Activated CD4-positive, alpha-beta memory T cell treated with anti-CD3 and anti-CD28 coated beads, Interleukin-2, amount 10 ng/mL, durations not matched to agents 7 days and 5 days (primary cell): ENCODE results near the gene PHF12. TPM values are rescaled to one million over a fixed set of nuclear protein-coding genes. Genes with fewer than 3 reads are reported as not detected.

Experiments
- CTCF ChIA-PET: fragments of 350-600 bp; sonication (Branson Sonifier 250); formaldehyde crosslinking; loops from one replicate; lab custom pipeline; 2021; ENCODE audit warnings: antibody characterized with exemption, inconsistent platforms; lab: Charles Lee
- POLR2A ChIA-PET: fragments of 350-600 bp; sonication (Branson Sonifier 250); formaldehyde crosslinking; loops from one replicate; lab custom pipeline; 2021; ENCODE audit warnings: antibody characterized with exemption; lab: Charles Lee
- DNase-seq: peaks from one replicate; pipeline ENCODE4 v3.0.0-alpha.2; 2020
- H3K27ac Mint-ChIP-seq: one replicate; pipeline ENCODE4 v1.8.0; 2021; ENCODE audit warnings: mild to moderate bottlenecking, mixed read lengths
- H3K27me3 Mint-ChIP-seq: one replicate; pipeline ENCODE4 v1.8.0; 2021; ENCODE audit warnings: mixed read lengths
- H3K36me3 Mint-ChIP-seq: one replicate; pipeline ENCODE4 v1.8.0; 2021; ENCODE audit warnings: low read depth, mixed read lengths
- H3K4me1 Mint-ChIP-seq: one replicate; pipeline ENCODE4 v1.8.0; 2021; ENCODE audit warnings: mixed read lengths
- H3K4me3 Mint-ChIP-seq: one replicate; pipeline ENCODE4 v1.8.0; 2021; ENCODE audit warnings: mild to moderate bottlenecking, mixed read lengths
- H3K9me3 Mint-ChIP-seq: one replicate; pipeline ENCODE4 v1.8.0; 2021; ENCODE audit warnings: mixed read lengths
- total RNA-seq, 2 experiments: library from RNA; stranded (reverse); gene quantifications; one replicate each; pipeline ENCODE4 v1.2.3, GENCODE V29; 2021

PHF12 gene
- total RNA-seq, 2 experiments from 2014 or later, result 75.6 to 78.8 TPM

GRCh38 chr17:28949185-28950016 lies 1.9 kb downstream of the PHF12 start:
- POLR2A ChIA-PET, result interaction anchor here (0.7 to 7.2 kb wide), 29 partner anchors 8 to 618 kb away, joined by 3 to 90 read pairs (median 5); partner anchors contain the start of genes ABHD15, BLTP2, DHRS13 and FAM222B
- Mint-ChIP-seq H3K36me3 (peaks cover 50% of the 10 kb centered on the region), H3K27ac (peak overlapping the region; percentile 94), H3K4me3 (peak overlapping the region; percentile 94), H3K9me3 (no peaks in the 10 kb centered on the region), H3K27me3 (no peaks in the 10 kb centered on the region), H3K4me1 (peaks cover 42% of the 10 kb centered on the region)
- CTCF ChIA-PET, result interaction anchor here (0.6 to 6.6 kb wide), 14 partner anchors 16 to 1414 kb away, joined by 3 to 93 read pairs (median 4); partner anchors contain the start of genes DHRS13, FLOT2, NEK8 and SDF2
- peak; percentile 62 for DNase-seq

GRCh38 chr17:28948873-28949184 lies 2.5 kb downstream of the PHF12 start:
- peaks cover 47% of the 10 kb centered on the region for H3K4me1 Mint-ChIP-seq
- ChIA-PET POLR2A (interaction anchor here (0.9 to 7.2 kb wide), 19 partner anchors 8 to 377 kb away, joined by 3 to 90 read pairs (median 8); partner anchors contain the start of genes DHRS13, FLOT2, NEK8 and NUFIP2), CTCF (interaction anchor here (0.9 to 6.6 kb wide), 9 partner anchors 11 to 666 kb away, joined by 3 to 93 read pairs (median 4); partner anchors contain the start of genes NEK8 and TLCD1)
- H3K9me3 Mint-ChIP-seq, result no peaks in the 10 kb centered on the region
- no peaks in the 10 kb centered on the region for H3K27me3 Mint-ChIP-seq
- H3K27ac Mint-ChIP-seq, result peak overlapping the region; percentile 94
- H3K36me3 Mint-ChIP-seq, result peaks cover 56% of the 10 kb centered on the region
- H3K4me3 Mint-ChIP-seq, result peak overlapping the region; percentile 94
- DNase-seq, result no peak

- Mint-ChIP-seq H3K27me3 (no peaks in the 10 kb centered on the region), H3K27ac (peak overlapping the region; percentile 94), H3K4me1 (peaks cover 51% of the 10 kb centered on the region), H3K9me3 (no peaks in the 10 kb centered on the region), H3K36me3 (peaks cover 61% of the 10 kb centered on the region), H3K4me3 (peak overlapping the region; percentile 94)
- DNase-seq, result no peak
- CTCF ChIA-PET, result interaction anchor here (0.9 to 6.6 kb wide), 7 partner anchors 10 to 229 kb away, joined by 3 to 93 read pairs (median 4); partner anchors contain the start of genes NEK8, RPL23A and TLCD1
- POLR2A ChIA-PET, result interaction anchor here (0.9 to 7.2 kb wide), 9 partner anchors 8 to 237 kb away, joined by 3 to 90 read pairs (median 7); partner anchors contain the start of genes NEK8, PROCA1, RPL23A and TLCD1
These were observed 3.0 kb downstream of the PHF12 start for GRCh38 chr17:28948342-28948741.

GRCh38 chr17:28947639-28948038 lies 3.7 kb downstream of the PHF12 start:
- Mint-ChIP-seq H3K36me3 (peaks cover 66% of the 10 kb centered on the region), H3K4me3 (peak overlapping the region; percentile 94)
- POLR2A ChIA-PET, result interaction anchor here (0.9 to 7.2 kb wide), 4 partner anchors 10 to 221 kb away, joined by 3 to 90 read pairs (median 5); partner anchors contain the start of genes NEK8 and TLCD1

GRCh38 chr17:28946239-28946638 lies 5.1 kb downstream of the PHF12 start:
- peaks cover 72% of the 10 kb centered on the region for H3K36me3 Mint-ChIP-seq

More at GRCh38 chr17:28947639-28948038, 3.7 kb downstream of the PHF12 start:
- Mint-ChIP-seq H3K27me3 (no peaks in the 10 kb centered on the region), H3K9me3 (no peaks in the 10 kb centered on the region), H3K27ac (peak overlapping the region; percentile 94), H3K4me1 (peaks cover 53% of the 10 kb centered on the region)
- CTCF ChIA-PET, result interaction anchor here (0.9 to 6.6 kb wide), 6 partner anchors 9 to 228 kb away, joined by 3 to 93 read pairs (median 4); partner anchors contain the start of genes NEK8, RPL23A and TLCD1
- no peak for DNase-seq

DNA sequence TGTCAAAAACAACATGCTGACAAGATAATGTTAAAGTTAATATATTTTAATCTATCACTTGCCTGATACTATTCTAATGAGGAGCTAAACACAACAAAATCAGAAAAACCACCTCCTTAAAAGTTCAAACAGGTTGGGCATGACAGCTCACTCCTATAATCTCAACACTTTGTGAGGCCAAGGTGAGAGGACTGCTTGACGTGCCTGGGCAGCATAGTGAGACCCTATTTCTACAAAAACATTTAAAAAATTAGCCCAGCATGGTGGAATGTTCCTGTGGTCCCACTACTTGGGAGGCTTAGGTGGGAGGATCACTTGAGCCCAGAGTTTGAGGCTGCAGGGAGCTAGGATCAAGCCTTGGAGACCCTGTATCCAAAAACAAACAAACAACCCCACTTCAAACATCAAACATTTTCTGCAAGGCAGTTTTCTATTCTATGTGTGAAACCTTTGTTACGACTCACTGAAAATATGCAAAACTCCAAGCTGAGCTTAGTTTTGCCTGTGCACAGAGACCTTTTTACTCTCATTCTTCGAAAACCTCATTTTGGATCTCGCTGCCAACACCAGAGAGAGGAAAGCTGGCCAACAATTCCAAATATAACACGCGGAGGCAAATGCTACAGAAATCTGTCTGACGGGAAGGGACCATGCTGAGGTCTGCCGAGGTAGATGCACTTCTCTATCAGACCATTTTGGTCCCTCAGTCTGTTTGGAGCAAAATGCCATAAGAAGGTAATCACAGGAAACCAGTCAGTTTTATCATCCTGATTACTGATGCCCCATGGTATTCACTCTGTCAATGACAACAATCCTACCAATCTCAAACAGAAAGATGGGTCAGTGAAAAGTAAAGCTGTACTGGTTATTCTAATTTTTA lies 6.2 kb downstream of the PHF12 start:
- no peaks in the 10 kb centered on the region for H3K9me3 Mint-ChIP-seq
- DNase-seq, result no peak
- peak overlapping the region; percentile 23 for H3K27ac Mint-ChIP-seq
- H3K27me3 Mint-ChIP-seq, result no peaks in the 10 kb centered on the region
- peaks cover 67% of the 10 kb centered on the region for H3K4me1 Mint-ChIP-seq
- no peak overlapping the region for H3K4me3 Mint-ChIP-seq
- CTCF ChIA-PET, result interaction anchor here (1.3 to 5.3 kb wide), 5 partner anchors 9 to 218 kb away, joined by 3 to 22 read pairs (median 4); partner anchors contain the start of genes NEK8 and TLCD1
- POLR2A ChIA-PET, result interaction anchor here (0.5 to 1.6 kb wide), 7 partner anchors 9 to 1299 kb away, joined by 3 to 7 read pairs (median 3); no protein-coding TSS in a partner anchor
- H3K36me3 Mint-ChIP-seq, result peaks cover 72% of the 10 kb centered on the region

More at GRCh38 chr17:28946239-28946638, 5.1 kb downstream of the PHF12 start:
- ChIA-PET CTCF (interaction anchor here (0.6 to 5.3 kb wide), 11 partner anchors 9 to 219 kb away, joined by 3 to 22 read pairs (median 3); partner anchors contain the start of genes NEK8 and TLCD1), POLR2A (interaction anchor here (0.8 to 2.0 kb wide), 10 partner anchors 10 to 235 kb away, joined by 3 to 7 read pairs (median 4); partner anchors contain the start of gene PROCA1)
- Mint-ChIP-seq H3K9me3 (no peaks in the 10 kb centered on the region), H3K27ac (peak overlapping the region; percentile 50), H3K27me3 (no peaks in the 10 kb centered on the region), H3K4me3 (no peak overlapping the region), H3K4me1 (peaks cover 59% of the 10 kb centered on the region)
- DNase-seq, result no peak

GRCh38 chr17:28944343-28944742 lies 7.0 kb downstream of the PHF12 start:
- Mint-ChIP-seq H3K27me3 (no peaks in the 10 kb centered on the region), H3K4me1 (peaks cover 72% of the 10 kb centered on the region), H3K9me3 (no peaks in the 10 kb centered on the region), H3K36me3 (peaks cover 77% of the 10 kb centered on the region), H3K4me3 (no peak overlapping the region), H3K27ac (no peak overlapping the region)
- ChIA-PET POLR2A (interaction anchor here (1.0 kb wide), 1 partner anchor 215 kb away, joined by 3 read pairs; no protein-coding TSS in a partner anchor), CTCF (interaction anchor here (1.3 to 5.3 kb wide), 3 partner anchors 9 to 217 kb away, joined by 3 to 22 read pairs (median 4); partner anchors contain the start of genes NEK8 and TLCD1)
- no peak for DNase-seq

DNA sequence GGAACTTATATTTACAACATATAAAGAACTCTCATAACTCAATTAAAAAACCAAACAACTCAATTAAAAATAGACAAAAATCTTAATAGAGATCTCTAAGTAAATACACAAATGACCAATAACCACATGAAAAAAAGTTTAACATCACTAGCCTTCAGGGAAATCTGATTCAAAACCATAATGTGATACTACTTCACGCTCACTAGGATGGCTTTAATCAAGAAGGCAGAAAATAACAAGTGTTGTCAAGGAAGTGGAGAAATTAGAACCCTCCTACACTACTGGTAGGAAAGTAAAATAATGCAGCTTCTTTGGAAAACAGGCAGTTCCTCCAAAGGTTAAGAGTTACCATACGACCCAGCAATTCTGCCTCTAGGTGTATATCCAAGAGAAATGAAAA lies 8.4 kb downstream of the PHF12 start:
- ChIA-PET POLR2A (no interaction called here), CTCF (interaction anchor here (1.7 to 5.3 kb wide), 2 partner anchors 179 to 216 kb away, joined by 4 to 22 read pairs; partner anchors contain the start of genes NEK8 and TLCD1)
- H3K27me3 Mint-ChIP-seq, result no peaks in the 10 kb centered on the region
- H3K27ac Mint-ChIP-seq, result no peak overlapping the region
- H3K9me3 Mint-ChIP-seq, result no peaks in the 10 kb centered on the region
- H3K36me3 Mint-ChIP-seq, result peaks cover 74% of the 10 kb centered on the region
- H3K4me1 Mint-ChIP-seq, result peaks cover 71% of the 10 kb centered on the region
- DNase-seq, result no peak
- no peak overlapping the region for H3K4me3 Mint-ChIP-seq

- Mint-ChIP-seq H3K4me1 (peaks cover 70% of the 10 kb centered on the region), H3K36me3 (peaks cover 63% of the 10 kb centered on the region), H3K4me3 (no peak overlapping the region), H3K27ac (no peak overlapping the region), H3K9me3 (no peaks in the 10 kb centered on the region), H3K27me3 (no peaks in the 10 kb centered on the region)
- DNase-seq, result no peak
- ChIA-PET CTCF (no interaction called here), POLR2A (interaction anchor here (0.9 to 1.5 kb wide), 3 partner anchors 8 to 100 kb away, joined by 3 to 6 read pairs (median 3); no protein-coding TSS in a partner anchor)
These were observed 10.1 kb downstream of the PHF12 start for GRCh38 chr17:28941251-28941650.

- POLR2A ChIA-PET, result interaction anchor here (0.9 to 1.5 kb wide), 3 partner anchors 9 to 100 kb away, joined by 3 to 6 read pairs (median 3); no protein-coding TSS in a partner anchor
- Mint-ChIP-seq H3K4me3 (no peak overlapping the region), H3K4me1 (peaks cover 69% of the 10 kb centered on the region), H3K27me3 (no peaks in the 10 kb centered on the region), H3K9me3 (no peaks in the 10 kb centered on the region), H3K36me3 (peaks cover 64% of the 10 kb centered on the region), H3K27ac (no peak overlapping the region)
- DNase-seq, result no peak
- CTCF ChIA-PET, result interaction anchor here (0.8 to 1.6 kb wide), 2 partner anchors 11 to 13 kb away, joined by 3 to 6 read pairs; no protein-coding TSS in a partner anchor
These were observed 10.6 kb downstream of the PHF12 start for GRCh38 chr17:28940675-28941074.

DNA sequence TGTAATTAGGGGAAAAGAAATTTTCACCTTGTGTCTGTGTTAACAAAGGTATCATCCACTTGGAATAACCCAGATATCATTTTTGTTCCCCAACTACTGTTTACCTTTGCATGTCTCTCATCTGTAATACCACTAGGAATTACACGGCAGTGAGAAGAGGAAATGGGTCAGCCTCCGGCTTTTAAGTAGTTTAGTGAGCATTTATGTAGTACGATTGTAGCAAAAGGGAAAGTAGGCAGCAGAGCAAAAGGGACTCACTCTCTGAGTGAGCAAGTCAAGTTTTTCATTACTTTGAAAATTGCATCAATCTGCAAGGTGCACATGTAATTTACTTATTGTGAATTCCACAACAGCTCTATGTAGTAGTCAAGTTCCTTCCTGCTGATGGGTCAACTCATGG lies 11.2 kb downstream of the PHF12 start:
- no peak overlapping the region for H3K4me3 Mint-ChIP-seq
- no peak for DNase-seq
- peaks cover 62% of the 10 kb centered on the region for H3K36me3 Mint-ChIP-seq
- peaks cover 67% of the 10 kb centered on the region for H3K4me1 Mint-ChIP-seq
- ChIA-PET CTCF (interaction anchor here (0.8 to 1.6 kb wide), 3 partner anchors 12 to 213 kb away, joined by 3 to 6 read pairs (median 5); partner anchors contain the start of gene TLCD1), POLR2A (interaction anchor here (1.4 to 4.4 kb wide), 3 partner anchors 9 to 15 kb away, joined by 3 to 17 read pairs (median 6); partner anchors contain the start of gene PHF12)
- H3K9me3 Mint-ChIP-seq, result no peaks in the 10 kb centered on the region
- H3K27me3 Mint-ChIP-seq, result no peaks in the 10 kb centered on the region
- no peak overlapping the region for H3K27ac Mint-ChIP-seq
